Frontal cortex (tissue), 4 donors: ENCODE results near the gene HSPB7. TPM values are rescaled to one million over a fixed set of nuclear protein-coding genes. Genes with fewer than 3 reads are reported as not detected.
"Not testable (repeated sequence)": the region's sequence is repeated elsewhere in the genome, so short reads cannot be mapped to it uniquely, and the experiment has no call there.

Experiments
- DNase-seq, 2 donors: peaks; one replicate each; pipeline ENCODE4 v3.0.0; 2012; ENCODE audit warnings: low spot score in 2 of 2
- FAIRE-seq: peaks from 2 replicates; lab custom pipeline; 2012; peaks lifted over from hg19 to GRCh38; lab: Jason Lieb, UNC
- total RNA-seq: library from RNA; depleted of rRNA; stranded (reverse); fragments of >200 nt; gene quantifications from one replicate; pipeline ENCODE4 v1.2.3, GENCODE V29; 2014
- donor health status: control.
- donor health status: control.
- donor health status: control.

Gene HSPB7
- total RNA-seq, 1 donor from 2014 or later = not detected

DNA sequence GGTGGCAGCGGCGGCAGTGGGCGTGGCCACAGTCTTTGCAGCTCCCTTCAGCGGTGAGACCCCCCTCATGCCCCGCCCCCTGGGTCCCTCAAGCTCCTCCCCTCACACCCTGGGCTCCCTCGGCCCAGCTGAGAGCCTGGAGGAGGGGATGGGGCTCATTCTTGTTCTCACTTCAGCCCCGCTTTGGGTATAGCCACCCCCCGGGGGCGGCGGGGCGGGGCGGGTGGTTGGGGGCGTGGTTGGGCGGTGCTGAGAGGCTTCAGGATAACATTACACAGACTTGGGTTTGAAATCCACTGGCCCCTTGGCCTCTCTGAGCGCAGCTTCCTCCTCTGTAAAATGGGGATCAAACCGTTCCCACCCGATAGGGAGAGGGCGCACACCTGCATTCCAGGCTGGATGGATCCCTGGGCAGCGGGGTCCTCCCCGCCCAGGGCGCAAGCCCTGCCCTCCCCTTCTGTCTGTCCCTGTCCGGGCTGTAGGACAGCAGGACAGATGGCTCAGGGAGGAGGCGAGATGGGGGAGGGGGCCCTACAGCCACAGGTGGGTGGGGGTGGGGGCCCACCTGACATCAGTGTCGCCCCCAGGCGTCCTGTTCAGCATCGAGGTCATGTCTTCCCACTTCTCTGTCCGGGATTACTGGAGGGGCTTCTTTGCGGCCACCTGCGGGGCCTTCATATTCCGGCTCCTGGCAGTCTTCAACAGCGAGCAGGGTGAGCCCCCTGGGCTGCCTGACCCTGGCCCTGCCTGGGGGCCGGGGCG is 9.1 kb upstream of the HSPB7 start:
- DNase-seq = no peak
- FAIRE-seq = no peak

DNA sequence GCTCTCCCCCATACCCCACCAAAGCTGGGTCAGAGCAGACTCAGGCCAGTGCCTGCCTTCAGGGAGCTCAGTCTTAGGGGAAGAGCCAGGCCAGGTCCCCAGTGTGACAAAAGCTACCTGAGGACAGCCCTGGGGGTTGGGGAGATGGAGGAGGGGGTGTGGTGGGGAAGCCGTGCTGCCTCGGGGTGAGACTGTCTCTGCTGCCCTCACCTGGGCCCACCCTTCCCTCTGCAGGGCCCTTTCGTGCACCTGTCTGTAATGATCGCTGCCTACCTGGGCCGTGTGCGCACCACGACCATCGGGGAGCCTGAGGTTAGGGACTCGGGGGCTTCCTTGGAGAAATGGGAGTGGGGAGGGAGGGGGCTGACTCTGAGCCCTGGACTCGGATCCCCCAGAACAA is 8.5 kb upstream of the HSPB7 start:
- not testable (repeated sequence) for FAIRE-seq, DNase-seq

DNA sequence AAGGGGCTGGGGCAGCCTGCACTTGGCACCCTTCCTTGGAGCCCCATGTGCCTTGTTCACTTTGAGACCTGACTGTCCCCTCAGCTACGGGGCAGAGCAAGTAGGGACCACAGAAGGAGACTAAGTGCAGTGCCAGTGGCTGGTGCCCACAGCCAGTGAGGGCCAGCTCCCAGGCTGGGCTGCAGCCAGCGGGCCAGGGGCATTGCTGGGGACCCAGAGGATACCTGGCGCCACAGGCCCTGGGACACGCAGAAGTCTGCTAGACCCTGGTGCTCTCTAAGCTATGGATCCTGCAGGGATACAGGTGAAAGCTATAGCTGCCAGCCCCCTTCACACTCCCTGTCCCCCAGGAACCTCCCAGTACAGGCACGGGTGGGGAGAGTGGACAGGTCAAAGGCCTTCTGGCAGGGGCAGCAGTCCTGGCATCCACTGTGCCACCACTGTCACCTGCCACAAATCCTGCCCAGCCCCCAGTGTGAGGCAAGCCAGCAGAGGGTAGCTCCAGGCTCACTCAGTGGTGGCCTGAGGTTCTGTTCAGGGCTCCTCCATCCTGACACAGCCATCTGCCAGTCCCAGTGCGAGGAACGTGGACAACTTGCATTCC is 5.3 kb upstream of the HSPB7 start:
- DNase-seq (no peak), FAIRE-seq (no peak)

DNA sequence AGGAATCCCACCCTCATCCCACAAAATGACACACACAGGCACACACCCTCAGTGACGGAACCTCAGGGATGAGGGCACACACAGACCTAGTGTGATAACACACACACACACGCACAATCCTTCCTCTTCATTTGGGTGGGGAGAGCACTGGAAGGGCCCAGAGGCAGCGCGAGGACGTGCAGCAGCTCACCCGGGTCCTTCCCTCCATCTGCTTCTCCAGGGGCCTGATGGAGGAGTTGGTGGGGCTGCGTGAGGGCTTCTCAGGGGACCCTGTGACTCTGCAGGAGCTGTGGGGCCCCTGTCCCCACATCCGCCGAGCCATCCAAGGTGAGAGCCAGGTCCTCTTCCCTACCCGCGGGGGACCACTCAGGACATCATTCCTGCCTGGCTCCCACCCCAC is 4.5 kb upstream of the HSPB7 start:
- FAIRE-seq (no peak), DNase-seq (no peak)

DNA sequence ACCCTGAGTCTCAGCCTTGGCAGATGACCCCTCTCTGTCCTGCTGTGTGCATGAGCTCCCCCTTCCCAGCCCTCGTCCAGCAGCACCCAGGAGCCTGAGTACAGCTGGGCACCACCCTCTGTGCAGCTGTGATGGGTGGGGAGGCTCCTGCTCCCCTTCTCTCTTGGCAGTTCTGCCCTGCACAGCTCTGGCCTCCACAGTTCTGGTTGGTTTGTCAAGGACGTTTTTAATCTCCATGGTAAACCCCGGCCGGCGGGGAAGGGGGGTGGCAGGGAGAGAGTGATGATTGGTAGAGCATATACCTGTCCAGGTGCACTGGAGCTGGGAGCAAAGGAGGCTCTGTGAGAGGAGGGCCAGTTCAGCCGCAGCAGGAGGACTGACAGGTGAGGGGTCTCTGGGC is 3.8 kb upstream of the HSPB7 start, which contains the start of gene CLCNKA:
Gene CLCNKA (plus strand): TSS at position 356 of the 400 bp plus-strand sequence. CDS start 584 bp downstream, outside the sequence.
- no peak for DNase-seq
- no peak for FAIRE-seq

DNA sequence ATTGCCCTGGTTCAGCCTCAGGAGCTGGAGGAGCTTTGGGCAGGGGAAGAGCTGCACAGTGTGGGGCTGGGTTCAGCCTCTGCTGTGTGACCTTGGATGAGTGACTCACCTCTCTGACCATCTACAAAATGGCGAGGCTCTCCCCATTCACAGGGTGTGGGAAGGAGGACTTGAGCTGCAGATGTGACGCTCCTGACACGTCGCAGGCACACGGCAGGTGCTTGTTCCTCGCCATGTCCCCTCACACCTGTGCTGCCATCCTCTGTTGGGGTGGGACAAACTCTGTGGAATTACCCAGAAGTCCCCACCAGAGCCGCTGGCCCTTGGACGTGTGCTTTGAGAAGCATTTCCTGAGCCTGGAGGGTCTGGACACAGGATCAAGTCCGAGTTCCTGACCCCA is 3.0 kb upstream of the HSPB7 start:
- FAIRE-seq, DNase-seq: not testable (repeated sequence)

DNA sequence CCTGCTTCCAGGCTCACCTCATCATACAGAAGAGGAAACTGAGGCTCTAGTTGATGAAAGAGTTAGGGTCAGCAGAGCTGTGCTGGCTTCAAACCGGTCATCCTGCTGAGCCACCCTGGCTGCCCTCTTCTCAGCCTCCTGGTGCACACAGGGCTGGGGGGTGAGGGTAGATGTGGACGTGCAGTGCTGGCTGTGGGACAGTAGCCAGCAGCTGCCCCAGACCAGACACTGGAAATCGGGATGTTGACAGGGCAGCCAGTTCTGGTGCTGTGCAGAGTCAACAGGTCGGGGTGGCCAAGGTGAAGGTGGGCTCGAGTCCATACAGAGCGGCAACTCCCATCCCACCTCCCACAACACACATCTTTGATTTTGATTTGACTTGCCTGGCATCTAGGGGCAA is 2.5 kb upstream of the HSPB7 start:
- FAIRE-seq = no peak
- DNase-seq = no peak

DNA sequence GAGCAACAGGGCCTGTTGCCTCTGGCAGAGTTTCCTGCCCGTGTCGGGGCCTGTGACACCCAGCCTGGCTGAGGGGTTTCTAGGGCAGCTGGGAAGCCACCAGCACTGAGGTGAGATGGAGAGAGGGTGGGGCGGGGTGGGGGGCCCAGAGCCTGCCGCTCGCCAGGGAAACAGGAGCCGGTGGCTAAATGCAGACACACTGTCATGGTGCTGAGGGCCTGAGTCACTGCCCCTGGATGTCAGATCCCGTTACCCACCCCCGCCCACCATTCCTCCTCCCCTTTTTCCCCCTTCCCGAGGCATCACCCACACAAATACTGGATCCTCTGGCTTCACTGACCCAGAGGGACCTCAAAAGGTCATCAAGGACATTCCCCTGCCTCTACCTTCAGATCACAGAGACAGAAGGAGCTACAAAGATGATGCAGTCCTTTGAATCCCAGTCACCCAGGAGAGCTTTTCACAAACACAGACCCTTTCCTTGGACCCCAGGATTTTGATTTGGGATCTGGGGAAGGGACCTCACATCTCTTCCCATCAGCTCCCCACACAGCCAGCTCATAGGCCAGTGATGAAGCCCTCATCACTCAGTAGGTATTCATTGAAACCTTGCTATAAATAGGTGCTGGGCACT is 1.9 kb upstream of the HSPB7 start:
- no peak for FAIRE-seq
- no peak for DNase-seq

DNA sequence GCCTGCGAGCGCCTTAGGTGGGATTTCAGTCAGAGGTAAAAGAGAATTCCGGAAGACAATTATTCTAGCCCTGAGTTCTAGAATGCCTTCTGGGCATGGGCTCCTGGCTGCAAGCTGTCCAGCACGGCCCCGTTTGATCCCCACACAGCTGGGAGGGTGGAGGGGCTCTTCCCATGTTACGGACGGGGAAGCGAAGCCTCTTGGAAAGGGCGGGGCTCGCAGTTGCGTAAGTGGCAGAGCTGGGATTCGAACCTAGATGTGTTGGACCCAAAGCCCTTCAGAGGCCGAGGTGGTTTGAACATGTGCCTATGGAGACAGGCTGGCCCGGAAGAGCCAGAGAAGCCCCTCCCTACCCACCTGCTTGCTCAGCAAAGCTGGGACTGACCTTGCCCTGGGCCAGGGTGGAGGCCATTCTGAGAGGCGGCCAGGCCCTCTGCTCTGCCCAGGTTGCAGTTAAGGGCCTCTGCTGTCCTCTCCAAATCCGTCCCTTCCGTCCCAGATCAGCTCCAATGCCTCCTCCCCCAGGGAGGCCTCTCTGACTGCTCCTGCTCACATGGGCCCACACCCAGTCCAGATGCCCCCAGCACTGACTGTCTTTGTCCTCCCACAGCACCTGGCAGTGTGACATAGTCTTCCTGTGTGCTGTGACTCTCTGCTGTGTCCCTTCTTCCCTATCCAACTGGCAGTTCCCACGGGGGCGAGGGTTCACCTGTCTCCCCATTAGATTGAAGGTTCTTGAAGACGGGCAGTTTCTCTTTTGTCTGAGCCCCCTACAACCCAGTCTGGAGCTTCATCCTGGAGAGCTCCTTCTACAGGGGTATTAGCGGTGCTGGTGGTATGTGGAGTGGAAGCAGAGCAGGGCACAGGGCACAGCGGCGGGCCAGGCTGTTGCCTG is 1.2 kb upstream of the HSPB7 start:
- no peak for FAIRE-seq
- no peak for DNase-seq

DNA sequence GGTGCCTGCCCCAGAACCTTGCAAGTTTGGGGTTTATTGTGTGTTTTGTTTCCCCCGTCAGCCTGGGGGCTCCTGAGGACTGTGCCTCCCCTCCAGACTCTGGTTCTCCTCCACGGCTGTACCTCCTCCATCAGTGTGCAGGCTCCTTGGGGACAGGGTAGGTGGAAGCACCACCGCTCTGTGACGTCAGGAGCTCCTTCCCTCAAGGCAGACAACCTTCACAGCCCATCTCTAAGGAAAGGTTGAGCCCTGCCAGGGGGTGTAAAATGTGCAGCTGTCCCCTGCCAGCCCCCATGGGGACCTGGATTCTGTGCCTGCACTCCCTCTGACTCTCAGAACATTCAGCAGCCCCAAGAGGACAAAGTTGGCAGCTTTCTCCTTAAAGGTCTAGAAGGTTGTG is 465 bp upstream of the HSPB7 start:
- DNase-seq (no peak), FAIRE-seq (no peak)

DNA sequence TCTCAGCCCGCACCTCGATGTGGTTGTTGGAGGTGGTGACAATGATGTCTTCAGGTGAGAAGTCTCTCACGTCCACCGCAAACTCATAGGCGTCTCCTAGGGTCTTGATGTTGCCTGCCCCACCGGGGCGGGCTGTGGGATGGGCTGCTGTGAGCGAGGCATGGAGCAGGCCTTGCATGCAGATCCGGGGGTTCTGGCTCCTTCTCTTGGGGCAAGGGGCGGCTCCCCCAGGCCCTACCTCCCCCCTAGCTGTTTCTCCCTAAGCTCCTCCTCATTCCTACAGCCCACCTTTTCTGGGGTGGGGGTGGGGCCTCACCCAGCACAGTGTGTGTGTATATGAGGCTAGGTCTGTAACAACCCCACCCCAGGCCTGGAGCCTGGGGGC is 775 bp downstream of the HSPB7 start:
- no peak for FAIRE-seq
- DNase-seq = no peak

DNA sequence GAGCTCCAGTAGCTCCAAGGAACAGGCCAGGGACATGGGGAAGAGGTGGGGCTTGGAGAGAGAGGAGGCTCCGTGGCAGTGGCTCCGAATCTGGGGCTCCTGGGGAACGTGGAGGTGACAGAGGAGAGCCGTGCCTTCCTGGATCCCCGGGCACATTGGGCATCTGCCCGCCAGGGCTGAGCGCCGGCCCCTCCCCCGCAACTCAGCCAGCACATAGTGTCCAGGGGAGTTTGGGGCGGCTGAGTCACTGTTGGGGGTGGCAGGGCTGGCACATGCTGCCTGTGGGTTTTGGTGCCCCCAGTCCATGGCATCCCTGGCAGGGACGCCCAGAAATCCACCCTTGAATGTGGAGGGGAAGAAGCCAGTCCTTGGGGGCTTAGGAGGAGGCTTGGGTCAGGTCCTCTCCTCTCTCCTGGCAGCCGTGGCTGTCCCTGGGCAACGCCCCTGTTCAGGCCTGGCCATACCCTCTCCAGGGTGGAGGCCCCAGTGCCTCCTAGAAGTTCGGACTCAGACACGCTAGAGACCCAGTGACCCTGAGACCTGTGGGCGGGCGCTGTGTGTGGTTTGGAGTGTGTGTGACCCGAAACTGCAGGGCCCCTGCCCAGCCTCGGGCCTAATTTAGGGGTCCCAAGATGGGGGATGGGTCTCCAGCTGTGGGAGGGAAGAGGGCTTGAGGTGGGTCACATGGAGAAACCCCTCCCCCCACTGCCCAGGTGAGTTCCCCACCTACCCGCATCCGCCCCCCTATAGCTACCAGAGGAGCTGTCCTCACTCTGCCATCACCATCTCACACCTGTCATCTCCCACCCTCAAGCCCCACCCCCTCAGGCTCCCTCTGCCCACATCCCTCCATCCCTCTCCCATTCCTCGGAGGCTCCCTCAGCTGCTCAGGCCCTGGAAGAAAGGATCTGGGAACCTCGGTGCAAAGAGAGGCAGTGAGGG is 1.6 kb downstream of the HSPB7 start:
- no peak for FAIRE-seq
- DNase-seq = no peak

DNA sequence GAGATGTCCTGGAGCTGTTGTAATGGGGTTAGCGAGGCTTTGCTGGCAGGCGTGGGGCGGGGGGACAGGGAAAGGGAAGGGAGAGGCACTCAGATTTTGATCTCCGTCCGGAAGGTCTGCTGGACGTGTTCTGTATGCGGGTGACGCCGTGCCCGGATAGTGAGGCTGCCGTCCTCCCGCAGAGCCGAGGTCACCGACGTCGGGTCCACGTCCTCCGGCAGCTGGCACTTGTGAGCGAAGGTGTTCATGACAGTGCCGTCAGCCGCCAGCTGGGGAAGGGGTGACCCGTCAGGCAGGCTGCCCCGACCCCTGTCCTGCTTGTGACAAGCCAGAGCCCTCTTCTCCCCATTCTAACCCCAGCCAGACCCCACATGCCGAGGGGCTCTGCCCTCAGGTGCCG is 2.4 kb downstream of the HSPB7 start:
- no peak for DNase-seq
- no peak for FAIRE-seq

DNA sequence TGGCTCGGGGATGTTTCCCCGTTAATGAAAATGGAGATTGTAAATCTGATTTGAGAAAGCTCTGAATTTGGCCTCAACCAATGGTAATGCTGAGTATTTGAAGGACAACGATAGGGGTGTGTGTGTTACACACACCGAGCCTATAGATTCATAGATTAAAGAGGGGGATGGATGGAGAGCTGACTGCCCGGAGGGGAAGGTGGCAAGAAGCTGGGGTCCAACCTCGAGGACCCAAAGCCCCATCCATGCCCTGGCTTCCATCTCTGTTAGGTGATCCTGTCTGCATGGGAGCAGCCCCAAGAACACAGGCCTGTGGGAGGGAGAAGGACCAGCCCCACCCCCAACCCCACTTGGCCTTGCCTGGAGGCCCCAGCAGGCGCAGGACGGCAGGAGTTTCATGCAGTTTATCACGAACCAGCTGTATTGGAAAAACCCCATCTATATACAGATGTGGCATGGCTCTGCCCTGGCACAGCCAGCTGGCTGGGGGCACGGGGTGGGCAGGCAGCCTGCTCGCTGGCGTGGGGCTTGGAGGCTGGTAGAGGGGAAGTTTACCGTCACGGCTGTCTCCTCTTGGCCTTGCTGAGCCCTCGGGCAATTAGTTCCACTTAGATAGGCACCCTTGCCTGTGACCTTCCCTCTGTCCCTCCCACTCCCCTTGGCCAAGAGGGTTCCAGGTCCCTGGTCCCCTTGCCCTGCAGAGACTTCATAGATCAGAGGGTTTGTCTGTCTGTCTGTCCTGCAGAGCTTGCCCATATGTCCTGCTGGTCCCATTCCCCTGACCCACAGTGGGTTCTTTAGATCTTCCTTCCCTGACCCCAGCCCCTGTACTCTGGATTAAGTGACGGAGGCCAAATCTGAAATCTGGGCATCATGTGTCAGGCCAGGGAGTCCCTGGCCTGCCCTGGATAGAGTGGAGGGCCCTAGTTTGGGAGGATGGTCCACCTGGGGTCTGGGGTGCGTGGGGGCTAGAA is 3.0 kb downstream of the HSPB7 start:
- no peak for DNase-seq
- FAIRE-seq = no peak

DNA sequence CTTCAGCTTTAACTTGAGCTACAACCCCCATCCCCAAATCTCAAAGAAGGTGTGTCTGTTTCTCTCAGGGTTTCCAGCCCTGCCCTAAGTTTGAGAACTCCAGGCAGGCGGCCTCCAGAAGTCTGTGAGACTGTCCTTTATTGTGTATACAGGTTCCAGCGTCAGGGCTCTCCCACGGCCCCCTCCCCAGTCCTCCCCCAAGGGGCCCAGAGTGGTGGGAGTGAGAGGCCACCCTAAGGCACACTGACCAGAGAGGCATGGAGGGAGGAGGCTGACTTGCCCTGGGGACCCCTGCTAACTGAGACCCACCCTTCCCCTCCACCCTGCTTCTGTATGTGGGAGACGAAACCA is 4.0 kb downstream of the HSPB7 start:
- DNase-seq (no peak), FAIRE-seq (no peak)

DNA sequence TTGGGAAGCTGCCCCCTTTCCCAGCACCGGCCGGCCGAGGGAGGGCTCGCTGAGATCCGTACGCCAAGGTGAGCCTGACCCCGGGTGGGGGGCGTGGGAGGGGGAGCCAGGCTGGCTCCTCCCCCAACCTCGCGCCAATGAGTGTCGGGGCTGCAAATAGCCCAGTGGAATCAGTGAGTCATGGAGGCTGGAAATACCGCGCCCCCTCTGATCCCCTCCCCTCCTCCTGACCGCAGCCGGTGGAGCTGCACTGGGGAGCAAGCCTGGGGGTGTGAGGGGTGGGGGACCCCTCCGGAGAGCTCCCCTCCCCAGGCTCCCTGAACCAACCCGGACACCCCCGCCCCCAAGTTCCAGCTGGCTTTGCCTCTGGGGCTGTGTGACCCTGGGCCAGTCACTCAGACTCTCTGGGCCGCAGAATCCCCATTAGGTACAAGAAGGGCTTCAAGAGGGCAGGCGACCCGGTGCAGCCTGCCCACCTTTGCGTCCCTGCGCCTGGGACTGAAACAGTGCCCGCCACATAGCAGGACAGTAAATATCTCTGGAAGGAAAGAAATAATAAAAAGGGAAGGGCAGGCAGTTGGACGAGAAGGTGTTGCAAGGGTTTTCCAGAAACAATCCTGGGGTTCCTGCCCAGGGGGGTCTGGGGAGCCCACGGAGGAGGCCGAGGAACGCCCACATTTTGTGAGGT is 4.5 kb downstream of the HSPB7 start:
- FAIRE-seq (no peak), DNase-seq (peak in 1 of 2 donors; percentile 76)

DNA sequence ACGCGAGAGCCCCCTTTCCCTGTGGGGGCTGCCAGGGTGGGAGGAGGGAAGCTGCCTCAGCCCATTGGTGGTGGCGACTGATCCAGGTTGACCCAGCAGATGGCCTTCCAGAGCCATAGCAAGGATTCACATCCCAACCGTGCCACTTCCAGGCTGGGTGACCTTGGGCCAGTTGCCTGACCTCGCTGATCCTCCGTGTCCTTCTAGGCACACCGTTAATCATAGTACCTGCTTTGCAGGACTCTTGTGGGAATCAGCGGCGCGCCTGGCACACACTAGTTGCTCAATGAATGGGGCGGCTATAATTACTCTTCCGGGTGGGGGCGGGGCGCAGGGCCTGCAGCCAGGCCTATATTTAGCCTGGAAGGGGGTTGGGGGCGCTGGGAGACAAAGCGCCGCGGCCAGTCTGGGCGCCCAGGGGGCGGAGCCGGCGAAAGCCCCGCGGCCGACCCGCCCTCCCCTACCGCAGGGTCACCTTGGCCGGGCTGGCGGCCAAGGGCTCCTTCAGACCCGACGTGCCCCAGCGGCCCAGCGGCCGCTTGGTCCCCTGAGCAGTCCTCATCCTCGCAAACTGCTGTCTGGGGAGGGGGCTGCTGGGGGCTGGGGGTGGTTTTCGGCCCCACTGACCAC is 5.1 kb downstream of the HSPB7 start:
- FAIRE-seq (no peak), DNase-seq (peak in 1 of 2 donors; percentile 62)
